MM.1S (cell line): Measurements from ENCODE around the gene PTPRK.

Experiments used
- EZH2 ChIP-seq: fragments of 300-600 bp; sonication (generic); optimal IDR thresholded peaks from 2 replicates; pipeline ENCODE3; 2017; ENCODE audit warnings: low read depth, mild to moderate bottlenecking, antibody characterized with exemption, low read length, mixed read lengths
- TF ChIP-seq, protein P1 (sequence below): fragments of 300-600 bp; sonication (generic); IDR thresholded peaks from 2 replicates; pipeline ENCODE4 v1.5.1; 2016; ENCODE audit warnings: antibody characterized with exemption, low read length, mixed read lengths

DNA sequence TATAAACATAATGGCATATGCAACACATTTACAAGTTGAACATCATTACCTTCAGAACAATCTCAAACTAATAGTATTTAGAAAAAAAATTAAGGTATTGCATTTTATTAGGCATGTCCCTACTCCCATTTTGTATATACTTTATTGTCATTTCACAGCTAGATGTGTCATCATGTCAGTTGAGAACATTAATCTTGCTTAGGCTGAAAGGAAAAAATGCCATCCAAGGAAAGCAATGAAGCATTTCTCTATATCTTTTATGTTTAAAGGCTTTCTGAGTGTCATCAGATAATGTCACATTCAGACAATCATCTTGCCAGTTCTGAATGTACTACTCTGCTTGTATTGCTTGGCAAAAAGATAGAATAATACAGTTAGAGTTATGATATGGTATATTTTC lies 390.7 kb downstream of the PTPRK start:
- no peak for TF ChIP-seq EZH2
- TF ChIP-seq, protein P1, sequence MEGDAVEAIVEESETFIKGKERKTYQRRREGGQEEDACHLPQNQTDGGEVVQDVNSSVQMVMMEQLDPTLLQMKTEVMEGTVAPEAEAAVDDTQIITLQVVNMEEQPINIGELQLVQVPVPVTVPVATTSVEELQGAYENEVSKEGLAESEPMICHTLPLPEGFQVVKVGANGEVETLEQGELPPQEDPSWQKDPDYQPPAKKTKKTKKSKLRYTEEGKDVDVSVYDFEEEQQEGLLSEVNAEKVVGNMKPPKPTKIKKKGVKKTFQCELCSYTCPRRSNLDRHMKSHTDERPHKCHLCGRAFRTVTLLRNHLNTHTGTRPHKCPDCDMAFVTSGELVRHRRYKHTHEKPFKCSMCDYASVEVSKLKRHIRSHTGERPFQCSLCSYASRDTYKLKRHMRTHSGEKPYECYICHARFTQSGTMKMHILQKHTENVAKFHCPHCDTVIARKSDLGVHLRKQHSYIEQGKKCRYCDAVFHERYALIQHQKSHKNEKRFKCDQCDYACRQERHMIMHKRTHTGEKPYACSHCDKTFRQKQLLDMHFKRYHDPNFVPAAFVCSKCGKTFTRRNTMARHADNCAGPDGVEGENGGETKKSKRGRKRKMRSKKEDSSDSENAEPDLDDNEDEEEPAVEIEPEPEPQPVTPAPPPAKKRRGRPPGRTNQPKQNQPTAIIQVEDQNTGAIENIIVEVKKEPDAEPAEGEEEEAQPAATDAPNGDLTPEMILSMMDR: no peak
